Measurements from ENCODE around the gene PANX1.

Gene PANX1

DNA sequence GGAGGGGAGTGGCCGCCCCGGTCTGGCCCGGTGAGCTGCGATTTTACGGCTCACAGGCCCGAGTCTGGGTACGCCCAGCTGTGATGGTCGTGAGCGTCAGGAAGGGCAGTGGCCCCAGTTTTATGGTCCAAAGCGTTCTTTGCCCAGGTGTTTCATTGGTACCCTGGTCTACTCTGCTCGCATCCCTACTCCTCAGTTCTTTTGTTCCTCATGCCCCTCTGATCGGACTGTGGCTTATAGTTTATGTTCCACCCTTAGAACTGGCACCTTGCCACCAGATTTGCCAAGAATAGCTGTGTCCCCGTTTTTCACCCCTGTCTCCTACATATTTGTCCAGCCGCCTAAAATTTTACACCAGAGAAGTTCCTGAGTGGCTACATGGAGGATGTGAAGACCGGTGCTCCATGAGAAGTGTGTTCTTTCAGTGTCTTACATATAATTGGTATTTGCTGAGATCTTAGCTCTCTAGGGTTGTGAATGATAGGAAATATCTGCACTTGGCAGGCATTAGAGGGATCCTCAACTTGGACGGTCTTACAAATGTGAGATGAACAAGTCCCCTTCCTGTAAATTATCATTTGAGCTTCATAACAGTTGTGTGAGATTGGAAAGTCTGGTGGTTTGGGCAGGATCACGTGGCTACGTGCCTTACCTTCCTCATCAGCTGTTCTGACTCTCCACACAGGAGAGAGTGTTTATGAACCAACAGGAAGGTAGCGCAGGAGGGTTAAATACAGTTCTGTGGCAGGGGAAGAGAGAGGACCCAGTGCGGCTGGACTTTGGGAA is 1.1 kb downstream of the PANX1 start:
- no peak for DNase-seq

DNA sequence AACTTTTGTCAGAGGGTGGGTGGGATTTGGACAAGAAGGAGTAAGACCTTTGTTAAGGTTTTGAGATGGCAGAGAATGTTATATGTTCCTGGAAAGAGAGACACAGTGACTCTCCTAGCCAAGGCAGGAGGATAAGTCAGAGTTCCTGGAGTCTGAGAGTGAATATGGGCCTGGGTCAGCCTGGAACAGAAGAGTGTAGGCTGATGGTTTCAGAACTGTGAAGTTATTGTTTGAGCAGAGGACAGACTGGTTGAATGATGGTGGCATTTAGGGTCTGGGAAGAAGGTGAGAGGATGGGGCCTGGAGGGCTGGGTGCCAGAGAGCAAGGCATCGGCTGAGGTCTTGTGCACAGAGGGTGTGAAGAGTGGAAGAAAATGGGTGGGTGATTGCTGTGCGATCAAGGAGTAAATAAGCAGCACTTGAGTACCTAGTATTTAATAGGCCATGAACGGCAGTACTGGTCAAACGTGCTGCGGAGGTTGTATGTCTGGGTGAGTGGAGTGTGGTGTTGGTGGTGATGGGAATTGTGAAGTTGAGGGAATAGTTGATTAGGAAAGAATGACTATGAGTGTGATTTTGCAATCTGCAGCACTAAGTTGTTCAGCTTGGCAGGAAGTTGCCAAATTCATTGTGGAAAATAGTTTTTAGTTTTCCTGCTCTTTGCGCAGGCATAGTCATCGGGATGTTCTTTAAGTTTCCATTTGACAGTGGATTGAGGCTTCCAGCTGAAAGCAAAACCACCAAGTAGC is 1.8 kb downstream of the PANX1 start:
- DNase-seq: no peak

DNA sequence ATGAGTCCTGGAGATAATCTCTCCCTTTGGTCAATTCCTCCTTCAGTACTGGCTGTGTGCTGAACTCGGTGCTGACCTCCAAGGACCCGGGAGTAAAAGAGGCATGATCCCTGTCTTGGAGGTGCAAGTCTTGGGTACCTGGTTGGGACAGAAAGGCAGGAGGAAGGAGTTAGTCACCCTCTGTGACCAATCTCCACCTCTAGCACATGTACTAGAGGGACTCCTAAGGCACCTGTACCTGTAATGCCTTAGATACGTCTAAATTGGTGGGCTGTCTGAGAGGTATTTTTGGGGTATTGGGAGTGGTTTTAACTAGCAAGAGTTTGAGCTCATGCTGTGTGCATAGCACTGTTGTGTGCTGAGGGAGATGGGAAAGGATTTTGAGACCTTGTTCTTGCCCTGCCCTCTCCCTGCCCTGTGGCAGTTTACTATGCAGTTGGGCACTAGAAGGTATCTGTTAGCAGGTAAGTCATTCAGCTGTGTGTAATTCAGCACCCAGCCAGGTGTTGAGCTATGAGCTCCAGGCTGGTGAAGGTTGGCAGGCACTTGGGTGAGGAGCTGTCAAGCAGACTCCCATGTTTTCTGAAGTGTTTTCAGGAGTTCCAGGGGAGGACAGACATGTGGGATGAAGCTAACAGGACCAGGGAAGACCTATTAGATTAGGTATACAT is 2.5 kb downstream of the PANX1 start:
- DNase-seq: no peak

DNA sequence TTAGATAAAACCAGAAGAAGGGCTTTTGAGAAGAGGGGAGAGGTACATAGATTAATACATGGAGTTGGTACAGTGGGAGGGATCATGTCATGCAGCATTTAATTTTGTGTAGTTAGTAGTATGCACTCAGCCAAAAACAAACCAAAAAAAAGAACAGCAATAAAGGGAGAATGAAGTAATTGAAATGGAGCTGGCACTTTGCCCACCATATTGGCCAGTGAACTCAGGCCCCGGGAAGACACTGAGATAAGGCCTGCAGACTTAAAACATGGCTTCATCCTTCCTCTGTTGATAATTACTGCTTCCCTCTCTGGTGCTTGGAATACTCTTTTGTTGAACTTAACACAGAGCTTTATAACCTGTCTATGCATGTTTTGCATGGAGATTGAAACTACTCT is 3.1 kb downstream of the PANX1 start:
- no peak for DNase-seq

DNA sequence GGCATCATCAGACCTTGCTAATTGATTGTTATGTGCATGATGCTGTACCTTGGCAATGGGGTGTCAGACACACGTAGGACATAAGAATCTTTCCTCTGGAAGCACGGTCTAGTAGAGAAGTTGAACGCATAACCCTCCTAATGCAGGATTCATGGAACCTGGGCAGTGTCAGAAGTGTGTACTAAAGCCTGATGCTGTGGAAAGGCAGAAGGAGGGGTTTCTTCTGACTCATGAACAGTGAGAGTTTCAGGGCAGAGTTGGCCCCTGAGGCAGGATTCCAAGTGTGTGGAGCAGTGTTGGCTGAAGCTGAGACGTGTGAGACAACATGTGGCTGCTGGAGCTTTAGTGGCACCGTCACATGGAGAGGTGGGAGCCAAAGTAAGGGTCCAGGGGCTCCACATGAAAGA is 3.5 kb downstream of the PANX1 start:
- no peak for DNase-seq

DNA sequence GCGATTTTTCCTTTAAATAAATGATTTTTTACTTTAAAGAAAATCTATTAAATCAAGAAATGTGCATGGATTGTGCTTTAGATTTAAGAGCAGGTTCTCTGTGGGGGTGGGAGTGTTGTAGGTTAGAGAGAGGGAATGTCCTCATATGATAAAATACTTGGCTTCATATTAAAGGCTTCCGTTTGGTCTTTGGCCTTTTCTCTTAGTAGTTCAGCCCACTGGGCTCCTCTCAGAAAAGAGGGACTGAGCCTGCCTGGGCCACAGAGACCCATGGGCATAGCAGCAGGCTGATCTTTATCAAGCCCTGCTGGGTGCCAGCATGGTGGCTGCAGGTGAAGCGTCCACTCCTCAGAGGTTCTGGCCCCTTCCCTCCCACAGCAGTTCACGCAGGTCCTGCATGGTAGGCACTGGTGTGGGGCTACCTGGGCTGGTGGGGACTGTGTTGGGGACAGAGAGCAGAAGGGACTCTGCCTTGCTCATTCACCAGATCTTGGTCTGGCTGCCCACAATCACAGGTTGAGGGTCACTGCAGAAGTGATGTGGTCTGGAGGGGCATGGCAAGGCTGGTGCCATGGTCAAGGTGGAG is 4.3 kb downstream of the PANX1 start:
- no peak for DNase-seq

DNA sequence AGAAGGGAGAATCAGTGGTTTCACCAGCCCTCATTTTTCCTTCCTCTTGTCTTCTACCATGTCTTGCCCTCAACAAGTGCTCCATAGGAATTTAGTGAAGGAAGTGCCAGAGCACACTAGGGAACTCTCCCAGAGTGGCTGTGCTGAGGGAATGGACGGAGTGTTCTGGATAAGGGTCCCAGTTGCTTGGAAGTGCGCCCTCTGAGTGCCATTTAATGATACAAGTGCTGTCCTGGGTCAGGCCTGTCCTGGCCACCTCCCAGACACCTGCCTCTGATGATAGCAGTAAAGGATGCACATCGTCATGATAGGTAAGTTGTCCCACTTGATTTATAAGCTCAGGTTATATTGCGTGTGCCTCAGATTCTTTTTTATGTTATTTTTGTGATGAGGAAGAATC is 5.1 kb downstream of the PANX1 start:
- no peak for DNase-seq

DNA sequence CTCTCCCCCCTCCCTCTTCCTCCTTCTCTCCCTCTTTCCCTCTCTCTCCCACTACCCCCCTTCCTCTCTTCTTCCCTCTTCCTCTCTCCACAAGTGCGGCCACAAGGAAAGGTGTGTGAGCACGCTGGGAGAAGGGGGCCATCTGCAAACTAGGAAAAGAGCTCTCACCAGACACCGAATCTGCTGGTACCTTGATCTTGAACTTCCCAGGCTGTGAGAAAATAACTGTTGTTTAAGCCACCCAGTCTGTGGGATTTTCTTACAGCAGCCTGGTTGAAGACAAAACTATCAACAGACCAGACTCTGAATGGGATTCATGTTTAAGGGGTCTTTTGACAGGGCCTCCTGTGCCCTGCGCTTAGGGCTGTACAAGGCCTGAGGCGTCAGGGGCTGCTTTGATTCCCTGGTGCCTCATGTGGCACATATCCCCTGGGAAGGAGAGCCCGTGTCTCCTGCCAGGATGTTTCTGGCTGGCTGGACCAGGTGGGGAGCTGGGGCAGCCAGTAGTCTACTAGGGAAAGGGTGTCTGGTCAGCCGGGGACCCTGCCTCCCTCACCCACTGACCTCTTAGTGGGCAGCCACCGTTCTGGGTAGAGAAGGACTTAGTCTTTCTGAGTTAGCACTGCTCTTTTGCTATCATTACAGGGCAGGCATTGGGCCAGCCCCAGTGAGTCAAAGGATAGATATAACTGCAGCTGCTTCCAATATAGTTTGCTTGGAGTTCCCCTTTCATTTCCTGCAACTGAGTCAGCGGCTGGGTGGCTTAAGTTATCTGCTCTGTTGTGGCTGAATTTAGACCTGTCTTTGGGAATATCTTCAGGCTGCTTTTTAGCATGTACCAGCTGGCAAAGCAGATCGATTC is 6.2 kb downstream of the PANX1 start:
- DNase-seq: peak; percentile 29

DNA sequence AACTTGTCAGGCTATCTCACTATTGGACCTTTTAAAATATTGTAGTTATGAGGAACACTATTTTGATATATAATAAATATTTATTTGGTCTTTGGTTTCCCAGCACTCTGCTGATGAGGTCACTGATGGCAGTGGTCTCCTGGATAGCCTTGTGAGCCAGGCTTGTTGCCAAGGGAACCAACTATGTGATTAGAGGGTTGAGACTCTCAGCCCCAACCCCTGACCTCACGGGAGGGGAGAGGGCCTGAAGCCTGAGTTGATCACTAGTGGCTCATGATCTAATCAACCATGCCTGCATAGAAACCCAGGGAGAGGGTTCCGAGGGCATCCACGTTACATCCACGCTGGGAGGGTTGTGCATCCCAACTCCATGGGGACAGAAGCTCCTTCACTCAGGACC is 10.8 kb downstream of the PANX1 start:
- no peak for DNase-seq

DNA sequence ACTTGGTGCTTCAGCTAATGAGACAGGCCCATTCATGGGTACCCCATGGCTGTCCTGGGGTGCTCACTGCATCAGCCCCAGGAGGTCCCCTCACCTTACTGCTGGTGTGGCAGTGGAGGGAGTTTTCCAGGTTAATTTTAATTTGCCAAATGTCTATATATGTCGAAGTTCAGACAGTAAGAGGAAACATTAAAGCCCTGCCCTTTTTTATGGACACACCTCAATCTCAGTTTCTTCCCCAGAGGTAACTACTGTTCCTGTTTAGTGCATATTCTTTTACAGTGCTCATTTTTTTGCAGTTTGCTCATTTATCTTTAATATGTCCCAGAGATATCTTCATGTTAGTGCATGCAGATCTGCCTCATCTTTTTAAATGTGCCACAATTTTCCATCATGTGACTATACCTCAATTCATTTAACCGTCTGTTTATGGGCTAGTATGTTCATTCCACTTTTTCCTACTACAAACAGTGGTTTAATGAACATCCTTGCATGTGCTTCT is 11.6 kb downstream of the PANX1 start:
- no peak for DNase-seq

DNA sequence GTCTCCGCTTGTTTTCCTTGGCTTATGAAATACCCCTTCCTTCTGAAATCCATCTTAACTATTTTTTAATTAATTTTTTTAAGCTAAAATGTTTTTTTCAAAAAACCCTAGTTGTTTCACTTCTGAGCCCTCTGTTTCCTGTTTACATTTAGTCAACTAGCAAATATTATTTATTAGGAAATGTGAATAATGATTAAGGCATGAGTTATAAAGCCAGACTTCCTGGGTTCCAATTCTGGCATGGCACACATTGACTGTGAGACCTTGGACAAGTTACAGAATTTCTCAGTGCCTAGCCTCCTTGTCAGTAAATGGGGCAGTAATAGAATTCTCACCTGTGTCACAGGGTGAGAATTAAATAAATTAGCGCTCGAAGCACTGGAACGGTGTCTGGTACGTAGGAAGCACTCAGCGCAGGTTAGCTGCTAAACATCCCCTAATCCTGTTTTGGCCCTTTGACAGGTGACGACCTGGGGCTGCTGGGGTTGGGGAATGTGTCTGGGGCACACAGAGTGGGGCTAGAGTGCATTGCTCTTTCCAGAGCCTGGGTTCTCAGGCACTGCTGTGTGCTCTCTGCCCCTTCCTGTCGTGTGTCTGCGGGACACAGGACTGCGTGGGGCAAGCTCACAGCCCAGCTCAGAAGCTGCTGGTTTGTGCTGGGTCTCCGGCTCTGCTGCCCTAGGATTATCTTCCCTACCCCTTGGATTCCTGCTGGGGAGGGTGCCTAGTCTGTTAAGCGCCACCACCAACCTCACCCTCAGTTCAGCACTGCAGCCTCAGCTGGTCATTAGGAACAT is 13.1 kb downstream of the PANX1 start:
- DNase-seq: no peak

DNA sequence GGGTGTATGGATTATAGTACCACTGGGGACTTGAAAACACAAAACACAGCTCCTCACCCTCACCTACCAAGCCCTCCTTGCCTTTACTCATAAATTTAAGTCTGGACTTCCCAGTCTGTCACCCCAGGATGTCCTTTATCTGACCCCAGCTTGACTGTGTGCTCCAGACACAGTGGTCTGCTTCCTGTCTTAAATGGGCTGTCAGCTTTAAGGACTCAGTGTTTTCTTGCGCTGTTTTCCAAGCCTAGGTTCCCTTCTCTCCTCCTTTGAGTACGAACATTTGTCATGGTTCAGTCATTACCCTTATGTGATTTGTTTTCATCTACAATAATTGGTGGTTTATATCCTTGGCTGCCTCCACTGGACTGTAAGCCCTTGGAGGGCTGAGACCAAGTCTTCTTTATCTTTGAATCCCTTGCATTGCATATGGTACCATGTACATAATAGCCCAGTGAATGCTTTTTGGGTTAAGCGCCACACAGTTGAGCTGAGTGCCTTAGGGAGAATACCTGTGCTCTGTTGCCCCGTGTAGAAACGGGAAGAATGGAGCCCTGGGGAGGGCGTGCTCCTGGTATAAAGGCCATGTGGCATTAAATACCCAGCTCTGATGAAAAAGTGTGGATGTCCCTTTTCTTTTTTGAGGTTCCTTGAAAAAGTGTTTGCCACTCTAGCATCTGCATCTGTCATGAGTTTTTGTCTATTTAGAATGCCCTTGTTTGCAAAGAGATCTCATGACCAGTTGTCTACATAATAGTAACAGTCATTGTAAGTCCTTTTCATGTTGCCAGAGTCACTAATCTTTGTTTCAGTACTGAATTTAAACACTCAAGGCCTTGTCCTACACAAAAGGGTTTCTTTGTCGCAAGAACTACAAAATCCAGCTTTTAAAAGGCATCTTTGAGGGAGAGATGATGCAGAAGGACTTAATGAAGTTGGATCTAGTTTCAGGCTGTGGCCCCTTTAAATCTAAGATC is 14.0 kb downstream of the PANX1 start:
- no peak for DNase-seq

DNA sequence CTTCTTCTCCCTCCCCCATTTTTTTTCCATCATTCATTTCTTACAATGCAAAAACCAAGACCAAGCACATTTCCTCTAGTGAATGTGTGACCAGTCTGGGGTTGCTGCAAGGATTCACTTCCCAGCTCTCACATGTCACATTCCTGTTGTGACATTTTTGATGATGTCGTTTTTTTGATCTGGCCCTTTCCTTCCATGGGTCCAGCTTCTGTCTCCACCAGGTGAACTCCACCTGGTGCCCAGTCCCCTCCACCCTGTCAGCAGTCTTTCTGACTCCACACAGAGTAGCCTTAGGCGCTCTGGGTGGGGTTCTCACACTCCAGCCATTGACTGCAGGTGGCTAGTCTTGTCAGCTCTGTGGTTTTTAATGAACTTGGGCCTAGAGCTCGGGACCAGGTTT is 15.6 kb downstream of the PANX1 start:
- DNase-seq: no peak

DNA sequence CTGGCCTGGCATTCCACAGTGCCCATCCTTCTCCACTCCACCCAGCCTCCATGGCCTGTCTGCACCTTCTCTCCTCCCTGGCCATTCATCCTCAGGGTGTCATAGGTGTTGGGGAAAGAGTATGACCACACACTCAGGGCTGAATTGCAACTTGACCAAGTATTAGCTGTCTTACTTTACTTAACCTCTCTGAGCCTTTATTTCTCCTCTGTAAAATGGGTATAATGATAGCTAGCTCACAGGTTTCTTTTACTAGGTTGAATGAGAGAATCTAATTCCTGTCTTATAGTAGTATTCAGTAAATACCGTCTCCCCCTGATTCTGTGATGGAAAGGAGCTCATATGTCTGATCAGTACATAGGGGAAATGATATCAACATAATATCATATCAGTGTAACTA is 16.0 kb downstream of the PANX1 start:
- no peak for DNase-seq

DNA sequence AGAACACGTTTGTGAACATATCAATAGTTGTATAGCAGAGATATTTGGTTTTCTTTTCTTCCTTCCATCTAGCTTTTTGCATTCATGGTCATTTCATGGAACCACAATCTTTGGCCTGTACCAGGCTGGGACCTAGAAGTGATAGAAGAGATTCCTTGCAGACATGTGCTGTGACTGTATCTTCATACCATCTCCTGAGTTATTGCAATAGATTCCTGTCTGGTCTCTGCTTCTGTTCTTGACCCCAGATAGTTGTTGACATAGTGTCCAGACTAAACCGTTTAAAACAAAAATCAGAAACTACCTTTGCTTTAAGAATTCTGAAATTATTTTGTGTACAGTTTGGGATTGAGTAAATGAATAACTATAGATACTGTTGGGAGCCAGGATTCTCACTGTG is 16.8 kb downstream of the PANX1 start:
- DNase-seq: no peak

DNA sequence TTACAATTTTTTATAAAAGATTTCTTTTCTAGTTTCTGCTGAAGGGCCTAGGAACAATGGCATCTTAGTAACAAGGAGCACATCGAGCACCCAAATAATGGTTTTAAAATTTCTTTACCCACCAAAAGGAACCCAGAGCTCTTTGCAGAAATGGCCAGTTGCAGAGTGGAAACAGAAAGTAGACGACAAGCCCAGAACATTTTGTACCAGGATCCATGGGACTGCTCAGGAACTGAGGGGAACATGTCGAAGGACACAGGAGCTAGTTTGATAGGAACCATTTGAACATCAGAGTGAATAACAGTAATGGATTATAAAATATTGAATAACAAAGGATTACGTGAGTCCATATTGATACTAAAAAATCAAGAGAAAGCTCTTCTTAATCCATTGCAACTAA is 17.3 kb downstream of the PANX1 start:
- no peak for DNase-seq

DNA sequence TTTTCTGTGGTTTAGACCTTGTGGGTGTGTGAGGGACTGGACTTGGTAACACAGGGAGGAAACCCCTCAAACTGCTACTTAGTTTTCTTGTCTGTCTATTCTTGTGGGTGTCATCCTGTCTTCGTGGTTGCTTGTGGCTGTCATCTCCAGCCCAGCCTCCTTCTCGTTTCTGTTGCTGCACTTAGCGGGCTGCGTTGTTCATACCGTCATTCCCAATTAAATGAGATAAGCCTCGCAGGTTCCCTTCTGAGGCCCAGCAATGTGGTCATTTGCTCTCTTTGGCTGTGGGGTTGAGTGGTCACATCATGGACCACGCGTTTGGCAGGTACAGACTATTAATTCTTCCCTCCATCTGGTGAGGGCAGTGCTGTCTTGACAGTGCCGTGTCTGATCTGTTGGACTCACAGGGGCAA is 18.8 kb downstream of the PANX1 start:
- no peak for DNase-seq

DNA sequence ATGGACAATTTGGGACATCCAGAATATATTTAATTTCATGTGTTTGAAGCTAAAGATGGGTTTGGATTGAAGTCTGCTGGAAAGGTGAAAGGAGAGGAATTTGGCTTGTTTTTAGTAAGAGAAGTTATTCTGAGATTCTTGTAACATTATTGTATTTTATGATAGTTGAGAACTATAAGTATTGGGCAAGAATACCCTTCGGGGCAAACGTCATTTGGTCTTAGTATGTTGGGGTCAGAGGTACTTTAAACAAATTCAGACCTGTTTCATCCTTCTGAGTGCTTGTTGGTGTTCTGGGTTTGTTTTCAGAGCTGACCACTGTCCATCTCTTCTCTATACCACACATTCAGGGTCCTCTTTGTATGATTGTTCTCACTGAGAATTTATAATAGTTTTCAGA is 19.5 kb downstream of the PANX1 start:
- DNase-seq: no peak

DNA sequence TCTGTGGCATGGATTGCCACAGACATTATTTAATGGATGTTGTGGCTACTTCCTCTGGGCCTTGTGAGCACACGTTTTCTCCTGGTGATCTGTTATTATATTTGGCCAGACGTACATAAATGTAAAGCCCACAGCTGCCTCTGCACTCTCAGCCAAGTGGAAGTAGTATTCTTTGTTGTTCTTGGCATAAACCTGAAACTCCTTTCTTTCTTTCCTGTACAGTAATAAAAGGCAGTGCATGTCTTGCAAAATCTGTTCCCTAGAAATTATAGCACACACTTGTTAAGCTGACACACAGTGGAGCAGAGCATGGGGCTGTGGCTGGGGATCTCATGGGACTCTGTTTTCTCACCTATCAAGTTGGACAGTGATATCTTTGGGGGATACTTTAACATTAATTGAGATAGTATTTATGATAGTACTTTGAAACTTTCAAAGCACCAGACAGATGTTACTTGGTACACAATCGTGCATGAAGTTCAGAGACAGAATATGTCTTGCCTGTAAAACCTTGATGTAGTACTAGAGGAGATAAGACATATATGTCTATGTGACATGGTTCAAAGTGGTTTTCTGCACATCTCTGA is 20.9 kb downstream of the PANX1 start:
- no peak for DNase-seq

DNA sequence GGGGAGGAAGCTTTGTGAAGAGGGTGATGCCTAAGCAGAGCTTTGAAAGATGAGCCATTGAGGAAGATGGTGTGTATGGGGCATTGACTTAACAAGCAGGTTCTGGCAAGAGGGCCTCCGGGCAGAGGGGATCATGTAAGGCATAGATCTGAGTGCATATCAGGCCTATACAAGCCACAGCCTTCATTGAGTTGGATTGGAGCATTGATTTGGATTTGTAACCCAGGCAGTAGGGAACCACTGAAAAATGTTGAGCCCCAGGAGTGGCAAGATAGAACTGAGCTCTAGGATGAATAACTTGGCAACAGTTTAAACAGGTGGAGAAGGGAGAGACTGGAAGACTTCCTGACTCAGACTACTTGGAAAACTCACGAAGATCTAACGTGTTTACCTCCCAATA is 21.4 kb downstream of the PANX1 start:
- DNase-seq: no peak

All from stimulated activated CD4-positive, alpha-beta T cell treated with anti-CD3 and anti-CD28 coated beads, Interleukin-4, amount 100 ng/mL, for 1 hour (primary cell).